Thyroid gland (tissue), 4 donors: ENCODE measurements around the gene SLC22A3.

ENCODE experiments used
- POLR2A ChIP-seq, 2 donors: fragments of 450-650 bp; IDR thresholded peaks; one replicate each; pipeline ENCODE4 v1.6.1; 2017; ENCODE audit warnings: antibody characterized with exemption in 2 of 2, mild to moderate bottlenecking in 2 of 2, moderate library complexity in 1 of 2
- TF ChIP-seq, protein P1 (sequence below), 6 experiments: fragments of 200-600 bp in 3 of 6; fragments of 450-650 bp in 3 of 6; sonication (generic) in 3 of 6; IDR thresholded peaks; one replicate each; pipeline ENCODE4 v1.5.1; 2016 to 2019; ENCODE audit warnings: antibody characterized with exemption in 6 of 6, mild to moderate bottlenecking in 2 of 6, inconsistent platforms in 1 of 6, moderate library complexity in 1 of 6

DNA sequence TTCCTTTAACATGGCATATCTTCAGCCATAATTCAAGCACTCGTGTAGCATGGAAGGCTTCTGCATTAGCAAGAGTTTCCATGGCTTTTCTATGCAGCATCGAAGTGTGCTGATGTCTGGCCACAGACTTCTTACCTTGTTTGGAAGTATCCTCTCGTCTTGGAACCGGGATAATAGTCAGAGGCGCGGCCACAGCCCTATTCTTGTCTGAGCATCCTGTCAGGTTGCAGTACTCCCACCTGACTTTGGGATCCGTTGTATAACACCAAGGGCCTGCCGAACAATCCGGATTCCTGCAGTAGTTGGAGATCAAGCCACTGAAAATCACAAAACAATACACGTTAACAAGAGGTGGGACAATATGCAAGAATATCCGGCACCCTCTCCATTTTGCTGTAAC lies 138.9 kb downstream of the SLC22A3 start:
- TF ChIP-seq, protein P1, sequence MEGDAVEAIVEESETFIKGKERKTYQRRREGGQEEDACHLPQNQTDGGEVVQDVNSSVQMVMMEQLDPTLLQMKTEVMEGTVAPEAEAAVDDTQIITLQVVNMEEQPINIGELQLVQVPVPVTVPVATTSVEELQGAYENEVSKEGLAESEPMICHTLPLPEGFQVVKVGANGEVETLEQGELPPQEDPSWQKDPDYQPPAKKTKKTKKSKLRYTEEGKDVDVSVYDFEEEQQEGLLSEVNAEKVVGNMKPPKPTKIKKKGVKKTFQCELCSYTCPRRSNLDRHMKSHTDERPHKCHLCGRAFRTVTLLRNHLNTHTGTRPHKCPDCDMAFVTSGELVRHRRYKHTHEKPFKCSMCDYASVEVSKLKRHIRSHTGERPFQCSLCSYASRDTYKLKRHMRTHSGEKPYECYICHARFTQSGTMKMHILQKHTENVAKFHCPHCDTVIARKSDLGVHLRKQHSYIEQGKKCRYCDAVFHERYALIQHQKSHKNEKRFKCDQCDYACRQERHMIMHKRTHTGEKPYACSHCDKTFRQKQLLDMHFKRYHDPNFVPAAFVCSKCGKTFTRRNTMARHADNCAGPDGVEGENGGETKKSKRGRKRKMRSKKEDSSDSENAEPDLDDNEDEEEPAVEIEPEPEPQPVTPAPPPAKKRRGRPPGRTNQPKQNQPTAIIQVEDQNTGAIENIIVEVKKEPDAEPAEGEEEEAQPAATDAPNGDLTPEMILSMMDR (IDR thresholded peaks at IDR 0.05) = no peak
- no peak for TF ChIP-seq POLR2A (IDR thresholded peaks at IDR 0.05)
